Tibial artery (tissue), 4 donors: Measurements from ENCODE around the gene PPP2R1B.

Experiments
- DNase-seq, 2 donors: peaks; one replicate each; pipeline ENCODE4 v3.0.0-alpha.2; 2019
- H3K27ac ChIP-seq, 2 donors: fragments of 200-600 bp; sonication (generic) in 1 of 2; 1 replicate in 1 of 2; 2 replicates in 1 of 2; pipeline ENCODE4 v1.5.1; 2018 to 2019; ENCODE audit warnings: mild to moderate bottlenecking in 1 of 2
- H3K27me3 ChIP-seq, 2 donors: fragments of 200-600 bp; sonication (generic) in 1 of 2; one replicate each; pipeline versions ENCODE4 v1.5.1 to v1.6.0; 2016 to 2019
- H3K36me3 ChIP-seq, 3 donors: fragments of 200-600 bp; sonication (generic) in 2 of 3; one replicate each; pipeline ENCODE4 v1.5.1; 2016 to 2019; ENCODE audit warnings: mild to moderate bottlenecking in 2 of 3
- H3K4me1 ChIP-seq, 4 donors: fragments of 200-600 bp; sonication (generic) in 2 of 4; 1 replicate in 3 of 4; 2 replicates in 1 of 4; pipeline ENCODE4 v1.5.1; 2016 to 2019
- H3K4me3 ChIP-seq, 2 donors: fragments of 200-600 bp; sonication (generic) in 1 of 2; 1 replicate in 1 of 2; 2 replicates in 1 of 2; pipeline ENCODE4 v1.5.1; 2018 to 2019; ENCODE audit warnings: mild to moderate bottlenecking in 2 of 2
- H3K9me3 ChIP-seq, 3 donors: fragments of 200-600 bp; sonication (generic) in 1 of 3; one replicate each; pipeline ENCODE4 v1.5.1; 2016 to 2019
- CTCF ChIP-seq, 2 experiments: fragments of 200-600 bp in 1 of 2; fragments of 450-650 bp in 1 of 2; IDR thresholded peaks; one replicate each; pipeline ENCODE4 v1.5.1; 2017 to 2019; ENCODE audit warnings: antibody characterized with exemption in 2 of 2, mild to moderate bottlenecking in 1 of 2, moderate library complexity in 1 of 2
- intact Hi-C: fragments of 100-400 bp; cut with DNase I; formaldehyde crosslinking; loops from one replicate; pipeline ENCODE4 v1.15.0; 2023; ENCODE audit warnings: low total_unique reads

Gene PPP2R1B

GRCh38 chr11:111727431-111727830 lies 38.8 kb downstream of the PPP2R1B start:
- no peak for DNase-seq
- no peaks in the 10 kb centered on the region for H3K9me3 ChIP-seq
- intact Hi-C loops, result no loop called here
- H3K36me3 ChIP-seq, result peaks cover 35 to 60% (median 49%) of the 10 kb centered on the region in 3 donors
- TF ChIP-seq CTCF (IDR thresholded peaks at IDR 0.05), result no peak
- H3K4me3 ChIP-seq, result no peak overlapping the region
- H3K4me1 ChIP-seq, result peaks cover 0 to 36% (median 26%) of the 10 kb centered on the region in 4 donors
- no peak overlapping the region for H3K27ac ChIP-seq
- no peaks in the 10 kb centered on the region for H3K27me3 ChIP-seq

GRCh38 chr11:111726301-111726713 lies 39.9 kb downstream of the PPP2R1B start:
- no peak overlapping the region for H3K4me3 ChIP-seq
- peaks cover 47 to 71% (median 61%) of the 10 kb centered on the region in 3 donors for H3K36me3 ChIP-seq
- DNase-seq, result no peak
- no peak for TF ChIP-seq CTCF (IDR thresholded peaks at IDR 0.05)
- H3K27ac ChIP-seq, result no peak overlapping the region
- no peaks in the 10 kb centered on the region for H3K27me3 ChIP-seq
- H3K9me3 ChIP-seq, result no peaks in the 10 kb centered on the region
- intact Hi-C loops, result no loop called here
- peaks cover 0 to 25% (median 15%) of the 10 kb centered on the region in 4 donors for H3K4me1 ChIP-seq

GRCh38 chr11:111725621-111726020 lies 40.6 kb downstream of the PPP2R1B start:
- Histone ChIP-seq H3K36me3 (peaks cover 54 to 78% (median 68%) of the 10 kb centered on the region in 3 donors), H3K4me3 (no peak overlapping the region), H3K4me1 (peaks cover 0 to 18% (median 8%) of the 10 kb centered on the region in 4 donors), H3K27ac (no peak overlapping the region), H3K27me3 (no peaks in the 10 kb centered on the region), H3K9me3 (no peaks in the 10 kb centered on the region)
- no peak for DNase-seq
- TF ChIP-seq CTCF (IDR thresholded peaks at IDR 0.05), result no peak
- intact Hi-C loops, result no loop called here

- H3K27ac ChIP-seq, result no peak overlapping the region
- TF ChIP-seq CTCF (IDR thresholded peaks at IDR 0.05), result no peak
- intact Hi-C loops, result no loop called here
Measured at GRCh38 chr11:111724615-111725129, 41.5 kb downstream of the PPP2R1B start.

GRCh38 chr11:111723595-111723994 lies 42.6 kb downstream of the PPP2R1B start:
- Histone ChIP-seq H3K4me3 (no peak overlapping the region), H3K27me3 (no peaks in the 10 kb centered on the region), H3K36me3 (peaks cover 65 to 91% (median 79%) of the 10 kb centered on the region in 3 donors), H3K4me1 (peaks cover 0 to 6% (median 5%) of the 10 kb centered on the region in 4 donors), H3K9me3 (no peaks in the 10 kb centered on the region), H3K27ac (no peak overlapping the region)
- TF ChIP-seq CTCF (IDR thresholded peaks at IDR 0.05), result no peak
- intact Hi-C loops, result no loop called here
- DNase-seq, result no peak

More at GRCh38 chr11:111724615-111725129, 41.5 kb downstream of the PPP2R1B start:
- Histone ChIP-seq H3K4me1 (peaks cover 0 to 8% (median 2%) of the 10 kb centered on the region in 4 donors), H3K9me3 (no peaks in the 10 kb centered on the region), H3K36me3 (peaks cover 63 to 88% (median 77%) of the 10 kb centered on the region in 3 donors), H3K27me3 (no peaks in the 10 kb centered on the region), H3K4me3 (no peak overlapping the region)
- no peak for DNase-seq
